GM06990 (cell line): ENCODE results near the gene CELF2.

Experiments used
- DNase-seq: peaks from one replicate; pipeline ENCODE4 v3.0.0-alpha.2; 2011; ENCODE audit not compliant: insufficient read length; ENCODE audit errors: extremely low read depth
- H3K27me3 ChIP-seq: replicated peaks from 2 replicates; pipeline ENCODE4 v1.6.0; 2011; ENCODE audit warnings: low read length; ENCODE audit not compliant: control insufficient read depth, insufficient read depth
- H3K36me3 ChIP-seq: 2 replicates; pipeline ENCODE4 v1.5.1; 2011; ENCODE audit warnings: low read length; ENCODE audit not compliant: control insufficient read depth, insufficient read depth
- H3K4me3 ChIP-seq: replicated peaks from 2 replicates; pipeline ENCODE4 v1.5.1; 2011; ENCODE audit warnings: low read depth, mild to moderate bottlenecking, control low read depth, low read length
- CTCF ChIP-seq: IDR thresholded peaks from 2 replicates; pipeline ENCODE4 v1.5.1; 2011; ENCODE audit warnings: low read length, control low read depth, mild to moderate bottlenecking, inconsistent platforms; ENCODE audit not compliant: insufficient read depth, poor library complexity, severe bottlenecking

CELF2 gene

GRCh38 chr10:11292576-11293302, 275.1 kb downstream of the CELF2 start:
- no peak for TF ChIP-seq CTCF
- no peak for DNase-seq
- H3K27me3 ChIP-seq = no peaks in the 10 kb centered on the region
- peaks cover 46% of the 10 kb centered on the region for H3K36me3 ChIP-seq
- H3K4me3 ChIP-seq = no peak overlapping the region

- Histone ChIP-seq H3K27me3 (no peaks in the 10 kb centered on the region), H3K4me3 (no peak overlapping the region), H3K36me3 (peaks cover 42% of the 10 kb centered on the region)
- TF ChIP-seq CTCF = no peak
- no peak for DNase-seq
These were observed 275.7 kb downstream of the CELF2 start for GRCh38 chr10:11293332-11293731.

GRCh38 chr10:11294831-11295450, 277.3 kb downstream of the CELF2 start:
- Histone ChIP-seq H3K27me3 (no peaks in the 10 kb centered on the region), H3K4me3 (no peak overlapping the region), H3K36me3 (peaks cover 43% of the 10 kb centered on the region)
- DNase-seq = no peak
- TF ChIP-seq CTCF = no peak

GRCh38 chr10:11295492-11295891, 277.8 kb downstream of the CELF2 start:
- H3K27me3 ChIP-seq = no peaks in the 10 kb centered on the region
- no peak for DNase-seq
- no peak for TF ChIP-seq CTCF
- peaks cover 39% of the 10 kb centered on the region for H3K36me3 ChIP-seq
- H3K4me3 ChIP-seq = no peak overlapping the region

- Histone ChIP-seq H3K4me3 (no peak overlapping the region), H3K36me3 (peaks cover 46% of the 10 kb centered on the region), H3K27me3 (no peaks in the 10 kb centered on the region)
- no peak for TF ChIP-seq CTCF
- no peak for DNase-seq
These were observed 279.5 kb downstream of the CELF2 start for GRCh38 chr10:11297136-11297535.

GRCh38 chr10:11298116-11298515, 280.4 kb downstream of the CELF2 start:
- no peak for TF ChIP-seq CTCF
- H3K36me3 ChIP-seq = peaks cover 41% of the 10 kb centered on the region
- H3K27me3 ChIP-seq = no peaks in the 10 kb centered on the region
- DNase-seq = no peak
- no peak overlapping the region for H3K4me3 ChIP-seq
